Cardiac ventricle fibroblast (primary cell): ENCODE results near the gene GOLGA6L2. TPM values are rescaled to one million over a fixed set of nuclear protein-coding genes. Genes with fewer than 3 reads are reported as not detected.

Source experiments
- total RNA-seq: library from RNA; depleted of rRNA; stranded (reverse); fragments of >200 nt; gene quantifications from 2 replicates; pipeline ENCODE4 v1.2.3, GENCODE V29; 2015

GOLGA6L2 gene, protein sequence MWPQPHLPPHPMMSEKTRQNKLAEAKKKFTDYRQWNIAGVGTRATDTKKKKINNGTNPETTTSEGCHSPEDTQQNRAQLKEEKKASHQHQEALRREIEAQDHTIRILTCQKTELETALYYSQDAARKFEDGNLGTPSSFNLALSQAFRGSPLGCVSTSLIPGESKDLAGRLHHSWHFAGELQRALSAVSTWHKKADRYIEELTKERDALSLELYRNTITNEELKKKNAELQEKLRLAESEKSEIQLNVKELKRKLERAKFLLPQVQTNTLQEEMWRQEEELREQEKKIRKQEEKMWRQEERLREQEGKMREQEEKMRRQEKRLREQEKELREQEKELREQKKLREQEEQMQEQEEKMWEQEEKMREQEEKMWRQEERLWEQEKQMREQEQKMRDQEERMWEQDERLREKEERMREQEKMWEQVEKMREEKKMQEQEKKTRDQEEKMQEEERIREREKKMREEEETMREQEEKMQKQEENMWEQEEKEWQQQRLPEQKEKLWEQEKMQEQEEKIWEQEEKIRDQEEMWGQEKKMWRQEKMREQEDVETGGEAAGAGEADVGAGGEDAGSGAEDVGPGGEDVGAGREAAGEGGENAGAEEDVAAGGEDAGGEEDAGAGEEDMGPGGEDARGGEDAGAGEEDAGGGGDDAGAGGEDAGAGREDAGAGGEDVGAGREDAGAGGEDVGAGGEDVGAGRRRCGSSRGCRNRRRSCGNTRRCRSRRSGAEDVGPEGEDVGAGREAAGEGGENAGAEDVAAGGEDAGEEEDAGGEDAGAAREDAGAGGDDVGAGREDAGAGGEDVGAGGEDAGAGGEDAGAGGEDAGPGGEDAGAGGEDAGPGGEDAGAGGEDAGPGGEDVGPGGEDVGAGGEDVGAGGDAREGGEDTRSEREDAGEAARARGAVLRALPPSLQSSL
- not detected in 2 replicates for total RNA-seq

GRCh38 chr15:23447107-23447500, at the start of gene GOLGA6L2:
TSS of gene GOLGA6L2 (minus strand) at chr15:23447243. CDS start at chr15:23447181, 62 bp downstream.

Other genes starting within 250 kb of the GOLGA6L2 start
- gene GOLGA6L26, start 113.0 kb downstream of the GOLGA6L2 start, total RNA-seq = not detected in 2 replicates
- gene GOLGA8S, start 92.5 kb downstream of the GOLGA6L2 start, total RNA-seq = 0.19 and 0.39 TPM in 2 replicates
- gene MKRN3, start 118.4 kb upstream of the GOLGA6L2 start, total RNA-seq = 0.37 TPM in 1 of 2 replicates, not detected in the other
- 0.05 and 0.12 TPM in 2 replicates for gene MAGEL2, start 200.6 kb upstream of the GOLGA6L2 start, total RNA-seq
- 68.2 and 77.3 TPM in 2 replicates for gene NDN, start 240.1 kb upstream of the GOLGA6L2 start, total RNA-seq